KG1 (cell line): ENCODE results near the gene SUGCT.
"Not testable (repeated sequence)": the region's sequence is repeated elsewhere in the genome, so short reads cannot be mapped to it uniquely, and the experiment has no call there.

Source experiments
- DNase-seq: peaks from one replicate; lab custom pipeline; 2025; lab: John Stamatoyannopoulos, UW

Gene SUGCT

DNA sequence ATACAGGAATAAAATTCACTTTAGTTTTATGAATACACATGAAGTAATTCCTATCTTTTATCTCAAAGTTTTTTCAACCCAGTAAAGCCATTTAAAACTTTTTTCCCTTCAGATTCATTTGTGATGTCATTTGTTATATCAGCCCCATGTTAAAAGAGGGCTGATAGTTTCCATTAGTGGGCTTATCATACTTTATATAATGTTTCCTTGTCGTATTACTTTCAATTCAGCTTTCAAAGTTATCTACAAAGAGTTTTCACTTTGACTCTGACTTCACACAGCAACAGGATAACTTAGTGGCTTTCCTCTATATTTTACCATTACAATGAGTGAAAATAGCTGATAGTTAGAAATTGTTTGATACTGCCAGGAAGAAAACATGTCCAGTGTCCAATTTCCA, 484.8 kb downstream of the SUGCT start:
- DNase-seq: no peak

DNA sequence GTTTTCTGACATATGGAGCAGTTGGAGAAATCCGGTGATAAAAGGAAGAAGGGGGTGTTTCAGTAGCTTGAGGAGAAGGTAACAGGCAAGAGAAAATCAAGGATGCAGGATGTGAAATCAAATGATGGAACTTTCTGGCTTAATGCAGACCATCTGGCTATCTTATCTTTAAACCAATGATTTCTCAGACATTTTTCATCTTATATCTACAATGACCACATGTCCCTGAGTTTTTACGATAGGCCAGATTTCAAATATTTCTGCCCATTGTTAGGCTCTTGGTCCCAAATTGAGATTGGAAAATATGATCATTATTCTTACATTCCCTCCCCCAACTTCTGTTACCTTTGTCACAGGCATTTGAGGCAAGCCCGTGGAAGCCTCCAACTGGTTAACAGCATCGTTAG, 486.8 kb downstream of the SUGCT start:
- DNase-seq: no peak

DNA sequence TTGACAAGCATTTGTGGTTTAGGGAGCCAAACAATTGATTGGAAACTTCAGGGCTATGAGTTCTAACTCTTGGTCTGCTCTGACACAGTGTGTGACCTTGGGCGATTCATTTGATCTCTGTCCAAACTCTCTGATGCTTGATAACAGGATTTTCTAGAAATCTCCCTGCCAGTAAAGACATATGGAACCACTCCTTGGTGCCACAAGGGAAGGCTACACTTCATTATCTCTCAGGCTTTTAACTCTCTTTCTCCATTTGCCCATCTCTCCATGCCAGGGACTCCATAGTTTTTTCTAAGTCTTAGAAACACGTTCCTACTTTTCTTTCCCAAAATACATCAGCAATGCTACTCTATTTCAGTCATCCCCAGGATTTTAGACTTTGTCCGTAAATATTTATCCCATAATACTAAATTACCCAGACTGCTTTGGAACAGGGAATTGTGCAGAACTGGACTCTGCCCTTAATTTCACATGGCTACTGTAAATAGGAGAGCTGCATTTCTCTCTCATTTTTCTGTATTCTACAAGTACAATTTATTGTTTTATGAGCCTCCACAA, 488.2 kb downstream of the SUGCT start:
- DNase-seq: no peak

DNA sequence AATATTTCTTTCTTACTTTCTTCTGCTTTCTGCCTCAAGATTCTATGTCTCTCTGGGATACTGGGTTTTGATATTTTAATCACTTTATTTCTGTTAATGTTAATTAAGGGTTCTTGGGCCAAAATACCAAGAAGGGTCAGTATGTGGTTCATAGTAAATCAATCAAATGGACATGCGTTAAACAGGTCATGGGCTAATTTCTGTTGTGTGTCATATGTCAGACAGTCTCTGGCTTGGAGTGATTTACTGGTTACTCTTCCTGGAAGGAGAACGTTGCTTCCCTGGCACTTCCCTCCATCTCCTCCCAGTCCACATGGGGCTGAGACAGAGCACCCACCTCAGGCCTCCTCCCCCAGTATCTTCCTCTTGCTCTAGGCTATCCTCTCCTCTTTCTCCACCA, 489.1 kb downstream of the SUGCT start:
- no peak for DNase-seq

DNA sequence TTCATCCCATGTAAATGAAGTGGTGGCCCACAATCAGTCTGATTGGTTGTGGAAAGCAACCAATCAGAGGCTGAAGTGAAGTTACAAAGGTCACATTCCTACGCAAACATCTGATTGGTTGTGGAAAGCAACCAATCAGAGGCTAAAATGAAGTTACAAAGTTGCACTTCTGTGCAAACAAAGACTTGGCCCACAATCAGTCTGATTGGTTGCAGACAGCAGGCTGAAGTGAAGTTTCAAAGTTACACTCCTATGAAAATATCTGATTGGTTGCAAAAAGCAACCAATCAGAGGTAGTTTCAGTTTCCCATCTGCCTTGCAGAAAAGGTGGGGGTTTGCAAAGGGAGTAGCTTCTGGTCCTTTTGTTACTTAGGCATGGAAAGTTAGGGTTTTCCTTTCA, 492.6 kb downstream of the SUGCT start:
- DNase-seq: not testable (repeated sequence)

DNA sequence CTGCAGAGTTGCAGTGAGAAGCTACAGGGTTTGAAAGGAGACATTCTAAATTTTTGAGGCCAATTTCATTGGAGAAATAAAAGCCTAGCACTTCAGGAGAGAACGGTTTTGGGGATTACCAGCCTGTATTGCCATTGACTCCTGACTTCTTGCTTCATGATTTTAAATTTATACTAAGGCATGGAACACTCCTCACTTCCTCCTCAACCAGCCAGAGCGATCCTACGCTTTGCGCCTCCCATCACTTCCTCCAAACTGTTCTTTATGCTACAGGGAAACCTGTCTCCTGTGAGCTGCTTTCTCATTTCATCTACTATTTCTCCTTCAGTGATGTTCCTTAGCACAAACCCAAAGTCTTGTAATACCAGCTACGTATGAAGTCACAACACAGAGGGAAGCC, 495.1 kb downstream of the SUGCT start:
- DNase-seq: no peak

DNA sequence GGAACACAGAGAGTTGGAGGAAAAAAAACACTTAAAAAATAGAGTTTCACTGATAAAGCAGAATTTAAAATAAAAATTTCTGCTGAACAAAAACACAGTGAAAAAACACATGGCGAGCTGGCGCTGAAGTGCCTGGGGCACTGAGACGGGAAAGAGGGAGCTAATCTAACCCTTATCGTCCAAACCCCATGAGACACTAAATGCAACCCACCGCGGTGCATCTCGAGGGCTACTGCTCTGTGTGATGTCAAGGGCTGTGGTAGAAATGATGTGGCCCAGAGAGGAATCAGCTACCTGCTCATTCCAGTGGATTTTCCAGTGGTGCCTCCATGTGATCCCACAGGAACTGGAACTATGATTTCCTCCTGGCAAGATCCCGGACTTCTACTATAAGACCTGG, 499.3 kb downstream of the SUGCT start:
- DNase-seq: no peak

DNA sequence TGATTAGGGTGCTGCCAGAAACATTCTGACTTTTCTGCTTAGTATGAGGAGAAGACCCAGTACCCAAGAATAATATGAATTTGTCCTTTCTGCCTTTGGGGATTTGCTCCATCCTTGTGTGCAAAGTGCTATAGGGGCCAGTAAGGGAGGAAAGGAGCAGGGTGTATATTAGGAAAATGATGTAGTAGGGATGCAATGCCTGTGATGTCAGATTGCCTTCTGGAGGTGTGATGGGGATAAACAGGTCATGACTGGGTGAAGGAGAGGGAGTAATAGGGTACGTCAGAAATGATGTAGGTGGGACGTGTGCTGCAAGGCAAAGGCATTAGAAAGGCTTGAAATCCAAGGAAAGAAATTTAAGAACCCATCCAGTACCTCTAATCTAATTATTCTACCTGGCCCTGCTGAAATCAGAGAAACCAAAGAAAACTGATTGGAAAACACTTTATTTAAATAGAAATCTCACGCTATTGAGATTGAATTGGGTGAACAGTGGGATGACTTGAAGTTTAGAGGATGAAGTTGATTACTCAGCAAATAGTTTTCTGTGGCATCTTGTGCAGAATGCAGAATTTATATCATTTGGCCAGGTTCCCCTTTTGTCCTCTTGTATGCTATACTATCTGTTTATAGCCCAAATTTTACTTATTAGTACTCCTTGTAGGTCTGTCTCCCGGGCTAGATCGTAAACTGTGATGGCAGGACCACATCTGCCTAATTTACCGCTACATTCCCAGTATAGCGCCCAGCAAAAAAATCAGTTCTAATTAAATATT, 503.9 kb downstream of the SUGCT start:
- no peak for DNase-seq

DNA sequence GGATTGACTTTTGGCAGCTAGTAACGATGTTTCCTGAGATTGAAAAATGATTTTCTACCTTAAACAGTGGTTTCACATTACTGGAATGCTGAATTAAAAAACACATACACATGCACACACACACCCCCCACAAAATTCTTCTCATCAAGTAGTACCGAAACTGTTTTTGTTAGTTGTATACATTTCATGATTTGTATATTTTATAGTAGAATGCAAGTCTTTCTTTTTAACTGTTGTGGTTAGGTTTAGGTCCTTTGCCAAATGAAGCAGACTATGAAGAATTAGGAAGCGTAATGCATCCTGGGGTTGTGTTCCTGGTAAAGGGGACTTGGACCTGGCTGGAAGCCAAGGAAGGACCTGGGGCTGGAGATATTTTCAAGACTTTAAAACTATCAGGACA, 505.8 kb downstream of the SUGCT start:
- no peak for DNase-seq

DNA sequence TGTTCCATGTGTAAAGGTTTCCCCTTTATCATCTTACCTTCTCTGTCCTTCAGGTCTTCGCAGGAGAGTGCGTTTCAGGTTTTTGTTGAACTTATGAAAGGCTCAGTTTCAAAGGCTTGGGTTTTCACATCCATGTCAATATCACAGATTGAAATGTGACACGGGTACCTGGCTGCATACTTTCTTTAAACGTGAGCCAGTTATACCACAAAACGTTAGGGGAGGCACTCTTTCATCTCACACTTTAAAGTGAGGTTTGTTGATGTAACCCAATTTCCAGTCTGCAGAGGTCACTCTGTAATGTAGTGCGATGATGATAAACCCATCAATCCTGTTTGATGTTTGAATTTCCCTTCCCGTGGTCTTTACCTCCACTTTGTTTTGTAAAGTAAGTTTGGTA, 506.9 kb downstream of the SUGCT start:
- no peak for DNase-seq

DNA sequence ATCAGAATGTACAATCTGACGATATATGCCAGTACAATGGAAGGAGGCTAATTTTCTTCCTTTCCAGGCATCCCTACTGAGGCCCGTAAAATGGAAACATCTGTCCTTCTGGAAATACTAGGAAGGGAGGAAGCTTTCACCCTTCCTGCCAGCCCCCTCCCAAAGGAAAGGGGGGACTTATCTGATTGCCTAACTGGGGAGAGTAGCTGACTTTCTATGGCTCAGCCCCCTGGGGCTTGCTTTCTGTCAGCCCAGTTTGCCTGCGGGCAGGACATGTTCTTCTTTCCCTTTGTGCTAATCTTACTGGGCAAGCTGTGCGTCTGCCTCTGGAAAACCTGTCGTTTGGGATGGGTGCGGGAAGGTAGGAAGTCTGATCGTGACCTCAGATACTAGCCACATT, 508.9 kb downstream of the SUGCT start:
- DNase-seq: no peak

DNA sequence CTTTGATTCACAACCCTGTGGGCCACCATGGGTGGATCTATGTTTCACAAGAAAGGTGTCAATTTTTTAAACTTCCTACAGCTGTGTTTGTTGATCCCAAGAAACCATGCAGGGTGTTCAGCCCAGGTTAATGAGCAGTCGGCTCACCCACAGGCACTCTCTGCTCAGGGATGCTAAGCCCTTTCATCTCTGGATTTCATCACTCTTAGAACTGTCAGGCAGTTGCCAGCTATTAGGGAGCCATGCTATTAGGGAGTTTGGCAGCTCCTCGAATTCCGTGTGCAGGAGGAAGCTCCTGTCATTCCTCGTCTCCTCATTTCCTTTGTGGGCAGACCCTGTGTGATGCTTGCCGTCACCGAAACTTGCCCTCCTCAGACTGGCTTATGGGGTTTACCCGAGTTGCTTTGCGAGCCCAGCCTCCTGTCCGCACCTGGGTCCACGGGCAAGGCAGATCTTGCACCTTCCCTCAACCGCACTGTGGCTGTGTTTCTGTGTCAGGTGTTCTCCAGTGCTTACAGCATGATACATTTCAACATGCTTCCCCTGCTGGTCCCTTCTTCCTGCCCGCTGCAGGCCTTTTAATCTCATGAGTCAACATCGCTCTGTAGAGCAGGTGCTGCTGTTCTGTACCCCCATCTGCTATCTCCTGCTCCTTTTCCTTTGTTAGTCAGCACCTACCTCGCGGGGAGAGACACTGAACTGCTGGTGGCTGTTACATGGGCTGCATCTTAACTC, 509.8 kb downstream of the SUGCT start:
- DNase-seq: no peak

DNA sequence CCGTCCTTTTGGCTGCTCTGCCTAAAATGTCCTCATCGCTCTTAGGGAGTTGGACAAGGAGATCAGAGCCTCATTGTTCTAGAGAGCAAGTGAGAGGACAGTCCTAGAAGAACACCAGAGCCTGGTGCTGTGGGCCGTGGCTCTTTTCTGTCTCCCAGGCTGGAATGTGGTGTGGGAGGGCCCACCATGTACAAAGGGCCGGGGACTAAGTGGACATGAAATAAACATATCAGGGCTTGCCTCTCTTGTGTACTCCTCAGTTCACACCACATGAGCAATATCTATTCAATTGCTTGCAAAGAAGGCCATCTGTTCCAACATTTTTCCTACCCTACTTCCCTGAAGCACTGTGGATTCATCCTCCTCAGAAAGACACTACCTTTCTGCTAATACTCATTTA, 510.4 kb downstream of the SUGCT start:
- DNase-seq: no peak

DNA sequence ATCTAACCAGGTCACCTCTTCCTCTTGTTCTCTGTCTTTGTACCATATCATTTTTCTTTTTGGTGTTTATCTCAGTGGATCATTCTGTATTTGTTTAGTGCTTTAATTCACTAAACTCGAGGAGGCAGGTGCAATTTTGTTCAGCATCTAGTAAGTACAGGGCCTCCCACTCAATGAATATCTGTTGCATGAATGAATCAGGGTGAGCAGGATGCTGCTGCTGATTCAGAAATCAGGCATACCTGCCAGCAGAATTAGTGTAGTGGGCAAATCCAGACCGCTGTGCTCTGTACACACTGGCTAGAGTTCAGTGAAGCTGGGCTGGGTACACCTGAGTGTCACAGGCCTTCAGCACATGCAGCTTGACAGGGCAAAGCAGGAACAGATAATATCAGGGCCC, 511.9 kb downstream of the SUGCT start:
- DNase-seq: no peak

DNA sequence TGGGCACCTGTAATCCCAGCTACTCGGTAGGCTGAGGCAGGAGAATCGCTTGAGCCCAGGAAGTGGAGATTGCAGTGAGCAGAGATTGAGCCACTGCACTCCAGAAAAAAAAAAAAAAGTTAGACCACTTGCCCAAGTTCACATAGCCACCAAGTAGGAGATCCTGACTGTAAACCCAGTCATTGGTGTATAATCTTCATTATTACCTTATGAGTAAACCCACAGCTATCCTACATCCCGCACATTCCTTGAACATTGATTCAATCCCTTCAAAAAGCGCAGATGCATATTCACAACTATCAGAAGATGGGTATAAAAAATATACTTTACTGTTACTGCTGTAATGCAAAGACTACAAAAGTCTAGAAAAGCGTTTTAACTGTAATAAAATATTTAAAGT, 512.9 kb downstream of the SUGCT start:
- DNase-seq: no peak

DNA sequence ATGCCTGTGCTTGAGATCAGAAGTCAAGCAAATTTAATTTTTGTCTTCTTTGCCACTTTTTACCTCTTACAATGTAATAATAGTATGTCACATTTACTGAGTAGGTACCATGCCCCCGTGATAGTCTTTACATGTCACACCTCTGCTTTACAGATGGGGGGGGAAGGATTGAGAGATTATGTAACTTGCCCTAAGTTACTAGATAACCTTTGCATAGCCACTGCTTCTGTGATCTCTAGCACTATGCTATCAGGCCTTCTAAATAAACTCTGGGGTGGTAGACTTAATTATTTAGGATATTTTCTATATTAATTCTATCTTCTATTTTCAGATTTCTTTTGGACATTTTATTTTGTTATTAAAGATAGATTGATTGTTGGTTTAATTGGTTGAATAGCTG, 514.4 kb downstream of the SUGCT start:
- DNase-seq: no peak

DNA sequence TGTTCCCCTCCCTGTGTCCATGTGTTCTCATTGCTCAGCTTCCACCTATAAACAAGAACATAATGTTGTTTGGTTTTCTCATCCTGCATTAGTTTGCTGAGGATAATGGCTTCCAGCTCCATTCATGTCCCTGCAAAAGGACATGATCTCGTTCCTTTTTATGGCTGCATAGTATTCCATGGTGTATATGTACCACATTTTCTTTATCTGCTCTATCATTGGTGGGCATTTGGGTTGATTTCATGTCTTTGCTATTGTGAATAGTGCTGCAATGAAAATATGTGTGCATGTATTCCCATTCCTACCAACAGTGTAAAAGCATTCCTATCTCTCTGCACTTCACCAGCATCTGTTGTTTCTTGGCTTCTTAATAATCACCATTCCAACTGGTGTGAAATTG, 516.1 kb downstream of the SUGCT start:
- not testable (repeated sequence) for DNase-seq

DNA sequence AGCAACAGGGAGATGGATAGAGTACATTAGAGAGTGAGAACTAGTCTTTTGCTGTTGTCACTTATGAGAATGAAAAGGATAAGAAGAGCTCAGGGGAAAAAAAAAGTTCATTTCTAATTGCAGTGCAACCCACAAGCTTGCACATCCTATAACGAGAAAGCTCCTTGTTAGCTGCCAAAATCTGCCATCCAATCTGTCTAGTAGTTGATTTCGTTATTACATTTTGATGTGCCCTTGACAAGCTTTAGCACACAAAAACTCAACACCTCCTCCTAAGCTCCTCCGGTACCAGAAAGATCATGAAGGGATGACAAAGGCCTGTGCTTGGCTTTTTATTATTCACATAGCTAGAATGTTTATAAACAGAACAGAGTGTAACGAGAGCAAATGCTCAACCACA, 519.4 kb downstream of the SUGCT start:
- no peak for DNase-seq

DNA sequence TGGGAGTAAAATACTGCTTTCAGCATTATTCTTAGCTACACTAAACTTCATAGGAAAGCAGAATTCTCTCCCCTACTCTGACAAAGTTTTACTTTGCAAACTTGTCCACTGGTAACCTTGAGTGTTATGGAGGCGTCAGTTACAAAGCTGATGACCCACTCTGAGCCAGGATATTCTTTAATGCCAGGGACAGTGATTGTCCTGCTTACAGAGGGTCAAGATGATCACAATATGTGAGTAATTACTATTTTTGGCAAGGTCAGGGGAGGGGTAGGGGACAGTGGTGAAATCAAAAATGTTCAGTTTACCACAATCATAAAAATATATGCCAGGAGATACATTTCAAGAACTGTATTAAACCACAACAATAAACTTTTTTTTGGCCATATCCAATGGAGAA, 520.6 kb downstream of the SUGCT start:
- no peak for DNase-seq

DNA sequence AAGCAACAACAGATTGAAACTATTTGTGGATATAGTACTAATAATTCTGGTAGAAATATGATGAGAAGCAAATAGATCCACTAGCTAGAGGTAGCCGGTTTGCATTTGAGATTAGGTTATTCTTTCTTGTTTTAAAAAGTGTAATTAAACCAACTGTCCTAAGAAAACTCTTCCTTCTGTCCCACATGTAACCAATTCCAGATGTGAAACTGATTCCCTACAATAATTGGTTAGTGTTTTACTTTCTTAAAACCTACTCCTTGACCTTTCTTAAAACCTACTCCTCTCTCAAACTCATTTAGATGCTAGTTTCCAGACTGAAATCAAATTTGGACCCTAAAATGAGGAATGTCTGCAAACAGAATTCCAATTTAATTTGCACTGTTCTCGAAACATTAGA, 521.5 kb downstream of the SUGCT start:
- no peak for DNase-seq

DNA sequence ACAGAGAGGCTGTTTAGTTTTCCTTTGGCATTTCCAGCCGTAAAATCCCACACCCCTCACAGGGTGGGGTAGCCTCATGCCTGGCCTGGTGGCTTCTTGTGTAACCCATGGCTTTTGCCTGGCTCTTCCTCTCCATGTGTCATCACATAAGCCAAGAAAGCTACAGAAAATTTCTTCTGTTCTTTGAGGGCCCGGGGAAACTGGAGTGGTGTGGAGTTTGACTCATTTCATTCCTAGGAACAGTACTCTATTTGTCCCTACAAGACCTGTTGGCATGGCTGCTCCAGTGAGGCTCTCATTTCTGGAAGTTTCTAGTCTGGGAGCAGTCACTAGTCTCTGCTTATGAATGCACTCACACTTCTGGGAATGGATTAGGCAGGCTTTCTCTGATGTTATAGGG, 523.9 kb downstream of the SUGCT start:
- no peak for DNase-seq

DNA sequence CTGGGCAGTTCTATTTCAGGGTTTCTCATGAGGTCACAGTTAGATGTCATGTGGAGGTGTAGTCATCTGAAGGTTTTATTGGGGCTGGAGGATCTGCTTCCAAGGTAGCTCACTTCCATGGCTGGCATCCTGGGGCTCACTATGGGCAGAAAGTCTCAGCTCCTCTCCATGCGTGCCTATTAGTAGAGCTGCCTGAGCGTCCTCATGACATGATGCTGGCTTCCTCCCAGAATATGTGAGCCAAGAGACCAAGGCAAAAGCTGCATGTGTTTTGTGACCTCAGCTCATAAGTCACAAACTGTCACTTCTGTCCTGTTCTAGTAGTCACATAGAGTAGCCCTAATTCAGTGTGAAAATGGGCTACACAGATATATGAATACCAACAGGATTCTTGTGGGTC, 524.4 kb downstream of the SUGCT start:
- no peak for DNase-seq

DNA sequence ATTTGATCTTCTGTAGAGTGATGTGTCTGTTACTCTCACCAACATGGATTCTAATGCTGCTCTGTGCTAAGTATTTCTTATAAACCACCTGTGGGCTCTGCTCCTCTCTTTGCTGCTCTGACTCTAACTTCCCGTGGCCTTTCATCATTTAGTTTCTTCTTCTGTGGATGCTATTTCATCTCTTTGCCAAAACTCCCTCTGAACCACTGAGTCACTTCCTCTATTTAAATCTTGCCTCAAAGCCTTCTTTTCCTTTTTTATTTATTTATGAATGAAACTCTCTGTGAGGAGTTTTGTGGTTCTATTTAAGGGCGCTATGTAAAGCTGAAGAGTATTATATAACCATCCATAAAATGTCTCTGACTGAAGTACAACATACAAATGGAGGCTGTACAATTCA, 538.5 kb downstream of the SUGCT start:
- DNase-seq: no peak

DNA sequence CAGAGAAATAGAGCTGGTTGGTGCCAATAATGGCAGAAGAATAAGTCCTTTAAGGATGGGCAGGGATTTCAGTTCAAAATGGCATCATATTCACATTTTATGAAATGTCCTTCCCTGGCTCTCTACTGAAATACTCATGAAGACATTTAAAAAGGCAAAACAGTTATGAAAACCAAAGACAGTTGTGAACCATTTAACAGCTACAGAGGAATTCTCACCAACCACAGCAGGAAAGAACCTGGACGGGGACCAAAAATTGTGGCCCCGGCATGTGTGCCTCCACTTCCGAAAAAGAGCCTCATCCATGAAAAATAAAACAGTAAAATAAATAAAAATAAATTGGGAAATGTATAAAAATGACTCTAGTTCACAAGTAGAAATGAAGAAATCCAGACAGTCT, 539.5 kb downstream of the SUGCT start:
- DNase-seq: no peak
